Measurements from ENCODE around the gene SAMD8.

GRCh38 chr10:75181073-75181472 is 69.6 kb downstream of the SAMD8 start:
- TF ChIP-seq CTCF (IDR thresholded peaks at IDR 0.05) = no peak
- TF ChIP-seq POLR2AphosphoS5 (IDR thresholded peaks at IDR 0.05) = no peak
- TF ChIP-seq EP300 (IDR thresholded peaks at IDR 0.05) = no peak

Measured in sigmoid colon (tissue), 4 donors.